Lung (tissue), 12 donors: Measurements from ENCODE around the gene NT5C2. TPM values are rescaled to one million over a fixed set of nuclear protein-coding genes. Genes with fewer than 3 reads are reported as not detected.

Experiments used
- ATAC-seq: fragments of 200-7000 bp; cut with Tn5 transposase; one replicate; pipeline ENCODE4 v1.9.1; 2020; ENCODE audit warnings: moderate number of reproducible peaks; ENCODE audit not compliant: insufficient read depth, low FRiP score
- DNase-seq, 3 donors: peaks; one replicate each; pipeline ENCODE4 v3.0.0-alpha.2; 2013 to 2017
- H3K27ac ChIP-seq, 2 donors: one replicate each; pipeline ENCODE4 v1.5.1; 2013; ENCODE audit warnings: mild to moderate bottlenecking in 2 of 2, moderate library complexity in 2 of 2, control low read depth in 1 of 2, inconsistent platforms in 1 of 2, low read depth in 1 of 2, low read length in 1 of 2
- H3K27me3 ChIP-seq, 3 donors: one replicate each; pipeline ENCODE4 v1.5.1; 2013; ENCODE audit warnings: low read length in 2 of 3; ENCODE audit not compliant: control insufficient read depth in 3 of 3, insufficient read depth in 3 of 3
- H3K36me3 ChIP-seq, 4 donors: one replicate each; pipeline ENCODE4 v1.5.1; 2013; ENCODE audit warnings: low read length in 4 of 4, mild to moderate bottlenecking in 1 of 4, moderate library complexity in 1 of 4; ENCODE audit not compliant: control insufficient read depth in 4 of 4, insufficient read depth in 4 of 4
- H3K4me1 ChIP-seq, 5 donors: one replicate each; pipeline ENCODE4 v1.5.1; 2013; ENCODE audit warnings: low read length in 5 of 5, mild to moderate bottlenecking in 2 of 5, moderate library complexity in 1 of 5; ENCODE audit not compliant: control insufficient read depth in 5 of 5, insufficient read depth in 5 of 5
- H3K4me3 ChIP-seq: one replicate; pipeline ENCODE4 v1.5.1; 2013; ENCODE audit warnings: mild to moderate bottlenecking, control low read depth, moderate library complexity
- H3K9ac ChIP-seq, 2 donors: one replicate each; pipeline ENCODE4 v1.5.1; 2013; ENCODE audit warnings: low read length in 2 of 2, control low read depth in 1 of 2; ENCODE audit not compliant: insufficient read depth in 1 of 2
- H3K9me3 ChIP-seq, 4 donors: one replicate each; pipeline ENCODE4 v1.5.1; 2013; ENCODE audit warnings: low read length in 3 of 4, mild to moderate bottlenecking in 1 of 4, moderate library complexity in 1 of 4; ENCODE audit not compliant: control insufficient read depth in 4 of 4, insufficient read depth in 3 of 4
- WGBS, 2 donors: extraction: QIAGEN DNeasy Blood & Tissue Kit; methylation state at CpG; one replicate each; pipeline ENCODE4 v1.1.7; 2013; 5-methylcytosine and 5-hydroxymethylcytosine counted together
- polyA plus RNA-seq, 2 donors: library from polyadenylated mRNA; stranded (reverse); fragments of 200-250 nt; gene quantifications; one replicate each; pipeline ENCODE4 v1.2.1, GENCODE V29; 2013
- total RNA-seq, 2 donors: library from RNA; depleted of rRNA in 1 of 2; stranded (reverse); fragments of >200 nt in 1 of 2; gene quantifications; one replicate each; pipeline ENCODE4 v1.2.1, GENCODE V29; 2014 to 2021
- TF ChIP-seq, protein P1 (sequence below): IDR thresholded peaks from 2 replicates; pipeline ENCODE4 v1.5.1; 2012; ENCODE audit warnings: mild to moderate bottlenecking; ENCODE audit errors: control extremely low read depth, extremely low read depth
- donor health status: control.
- donor health status: control.
- donor health status: Bipolar disorder and iron deficiency.
- donor health status: healthy.
- donor health status: DM: yes; HTN: yes; CAD: no.

NT5C2 gene
- total and polyA plus RNA-seq, 4 donors: 32.1 to 178 (median 64.5) TPM

DNA sequence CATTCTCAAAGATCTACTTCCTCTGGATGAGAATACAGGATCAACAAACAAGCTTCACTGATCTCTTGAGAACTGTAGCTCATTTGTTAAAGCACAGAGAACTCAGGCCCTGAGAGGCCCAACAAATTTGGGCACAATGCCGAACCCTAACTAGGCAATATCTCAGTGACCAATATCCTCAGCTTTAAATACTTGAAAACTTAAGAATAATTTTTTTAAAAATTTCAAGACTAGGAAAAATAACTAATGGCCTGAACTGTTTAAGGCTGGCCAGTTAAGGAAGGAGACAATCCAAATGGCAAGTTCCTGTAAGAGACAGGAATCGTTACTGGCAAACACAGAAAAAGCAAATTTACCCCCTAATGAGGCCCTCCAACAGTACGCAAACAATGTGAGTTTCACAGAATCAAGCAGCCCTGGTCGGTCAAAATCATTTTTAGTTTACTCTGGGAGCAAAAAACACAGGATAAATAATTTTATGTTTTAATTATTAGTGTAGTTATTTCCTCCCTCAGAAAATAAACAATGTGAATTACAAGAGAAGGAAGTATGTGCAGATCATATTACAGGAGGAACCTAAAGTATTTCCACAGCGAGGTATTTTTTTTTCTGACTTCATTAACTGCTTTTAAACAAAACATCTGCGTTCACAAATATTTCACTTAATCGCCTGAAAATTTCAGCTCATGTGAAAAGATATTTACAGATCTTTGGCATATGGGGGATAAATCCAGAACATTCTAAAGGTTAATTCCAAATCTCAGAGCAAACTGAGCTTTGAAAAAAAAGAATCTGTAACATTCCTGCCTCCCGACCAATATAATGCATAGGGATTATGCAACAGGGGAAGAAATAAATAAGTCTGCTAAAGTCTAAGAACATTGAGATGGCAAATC is 39.5 kb downstream of the NT5C2 start:
- peak; percentile 63 to 94 (median 89) for DNase-seq
- Histone ChIP-seq H3K4me1 (peaks cover 5 to 41% (median 15%) of the 10 kb centered on the region in 5 donors), H3K27ac (peak overlapping the region; percentile 77 to 79), H3K27me3 (no peaks in the 10 kb centered on the region), H3K9ac (peak overlapping the region in 1 of 2 donors; percentile 96), H3K9me3 (no peaks in the 10 kb centered on the region), H3K36me3 (peaks cover 0 to 7% (median 1%) of the 10 kb centered on the region in 4 donors), H3K4me3 (no peak overlapping the region)
- TF ChIP-seq, protein P1, sequence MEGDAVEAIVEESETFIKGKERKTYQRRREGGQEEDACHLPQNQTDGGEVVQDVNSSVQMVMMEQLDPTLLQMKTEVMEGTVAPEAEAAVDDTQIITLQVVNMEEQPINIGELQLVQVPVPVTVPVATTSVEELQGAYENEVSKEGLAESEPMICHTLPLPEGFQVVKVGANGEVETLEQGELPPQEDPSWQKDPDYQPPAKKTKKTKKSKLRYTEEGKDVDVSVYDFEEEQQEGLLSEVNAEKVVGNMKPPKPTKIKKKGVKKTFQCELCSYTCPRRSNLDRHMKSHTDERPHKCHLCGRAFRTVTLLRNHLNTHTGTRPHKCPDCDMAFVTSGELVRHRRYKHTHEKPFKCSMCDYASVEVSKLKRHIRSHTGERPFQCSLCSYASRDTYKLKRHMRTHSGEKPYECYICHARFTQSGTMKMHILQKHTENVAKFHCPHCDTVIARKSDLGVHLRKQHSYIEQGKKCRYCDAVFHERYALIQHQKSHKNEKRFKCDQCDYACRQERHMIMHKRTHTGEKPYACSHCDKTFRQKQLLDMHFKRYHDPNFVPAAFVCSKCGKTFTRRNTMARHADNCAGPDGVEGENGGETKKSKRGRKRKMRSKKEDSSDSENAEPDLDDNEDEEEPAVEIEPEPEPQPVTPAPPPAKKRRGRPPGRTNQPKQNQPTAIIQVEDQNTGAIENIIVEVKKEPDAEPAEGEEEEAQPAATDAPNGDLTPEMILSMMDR: no peak
- peak; percentile 27 for ATAC-seq
- 16 to 22% methylated on average over 8 of the region's 8 CpGs for WGBS, 2 donors

DNA sequence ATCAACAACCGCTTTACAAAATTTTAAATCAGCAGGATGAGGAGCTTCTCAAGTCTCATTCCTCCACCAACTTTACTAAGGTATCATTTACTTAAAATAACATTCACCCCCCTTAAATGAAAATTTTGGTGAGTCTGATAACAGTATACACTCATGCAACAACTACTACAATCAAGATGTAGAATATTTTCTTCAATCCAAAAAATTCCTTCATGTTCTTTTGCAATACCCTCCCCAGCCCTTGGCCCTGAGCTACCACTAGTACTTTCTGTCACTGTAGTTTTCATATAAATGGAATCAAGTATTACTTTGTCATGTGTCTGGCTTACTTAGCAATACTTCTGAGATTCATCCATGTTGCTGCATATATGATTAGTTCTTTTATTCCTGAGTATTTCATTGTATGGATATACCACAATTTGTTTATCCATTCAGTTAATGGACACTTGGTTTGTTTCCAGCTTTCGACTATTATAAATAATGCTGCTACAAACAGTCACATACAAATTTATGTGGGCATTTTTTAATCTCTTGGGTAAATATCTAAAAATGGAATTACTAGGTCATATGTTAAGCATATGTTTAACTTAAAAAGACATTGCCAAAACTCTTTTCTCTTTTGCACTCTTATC is 43.0 kb downstream of the NT5C2 start:
- Histone ChIP-seq H3K4me1 (peaks cover 0 to 53% (median 25%) of the 10 kb centered on the region in 5 donors), H3K27me3 (no peaks in the 10 kb centered on the region), H3K9ac (no peak overlapping the region), H3K36me3 (no peaks in the 10 kb centered on the region), H3K4me3 (no peak overlapping the region), H3K27ac (no peak overlapping the region), H3K9me3 (no peaks in the 10 kb centered on the region)
- TF ChIP-seq, protein P1: no peak
- DNase-seq (peak in 1 of 3 donors; percentile 30), ATAC-seq (no peak)
- 92 to 94% methylated on average over 2 of the region's 2 CpGs for whole genome bisulfite sequencing, 2 donors

DNA sequence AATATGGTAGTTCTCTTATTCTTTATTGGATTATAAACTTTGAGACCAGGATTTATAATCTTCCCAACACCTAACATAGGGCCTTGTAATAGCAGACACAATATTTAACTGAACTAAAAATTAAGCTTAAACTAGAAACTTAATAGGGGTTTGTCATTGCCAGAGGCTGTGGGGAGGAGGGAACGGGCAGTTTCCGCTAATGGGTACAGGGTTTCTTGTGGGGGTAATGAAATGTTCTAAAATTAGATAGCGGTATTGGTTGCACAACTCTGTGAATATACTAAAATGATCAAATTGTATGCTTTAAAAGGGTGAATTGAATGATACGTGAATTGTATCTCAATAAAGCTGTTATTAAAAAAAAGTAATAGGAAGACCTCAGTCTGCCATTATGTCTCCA is 45.4 kb downstream of the NT5C2 start:
- Histone ChIP-seq H3K27ac (no peak overlapping the region), H3K36me3 (no peaks in the 10 kb centered on the region), H3K27me3 (no peaks in the 10 kb centered on the region), H3K9ac (no peak overlapping the region), H3K9me3 (no peaks in the 10 kb centered on the region), H3K4me1 (peaks cover 0 to 41% (median 20%) of the 10 kb centered on the region in 5 donors), H3K4me3 (no peak overlapping the region)
- WGBS, 2 donors: 81 to 90% methylated on average over 4 of the region's 4 CpGs
- DNase-seq (no peak), ATAC-seq (no peak)
- TF ChIP-seq, protein P1: no peak
